CD4-positive, alpha-beta T cell treated with Interferon gamma for 1 hour (primary cell): ENCODE measurements around the gene HDAC4.

Source experiments
- DNase-seq: peaks from one replicate; pipeline ENCODE4 v3.0.0-alpha.2; 2020

Gene HDAC4

DNA sequence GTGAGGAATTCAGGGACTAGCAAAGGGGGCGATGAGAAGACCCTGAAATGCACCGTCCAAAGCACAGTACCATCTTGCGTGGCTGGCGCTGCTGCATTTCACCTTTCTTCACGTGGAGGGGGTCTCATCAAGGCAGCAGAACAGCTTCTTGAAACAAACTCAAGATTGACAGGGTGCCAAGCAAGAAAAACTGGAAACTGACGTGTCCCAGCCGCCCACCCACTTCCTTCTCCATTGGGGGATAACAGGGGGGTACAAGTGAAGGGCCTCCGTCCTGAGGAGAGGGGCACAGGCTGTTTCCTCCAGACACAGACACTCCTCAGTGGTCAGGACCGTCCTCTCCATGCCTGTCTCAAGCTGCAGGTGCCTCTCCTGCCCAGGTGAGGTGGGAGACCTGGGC, 32.5 kb downstream of the HDAC4 start:
- no peak for DNase-seq

DNA sequence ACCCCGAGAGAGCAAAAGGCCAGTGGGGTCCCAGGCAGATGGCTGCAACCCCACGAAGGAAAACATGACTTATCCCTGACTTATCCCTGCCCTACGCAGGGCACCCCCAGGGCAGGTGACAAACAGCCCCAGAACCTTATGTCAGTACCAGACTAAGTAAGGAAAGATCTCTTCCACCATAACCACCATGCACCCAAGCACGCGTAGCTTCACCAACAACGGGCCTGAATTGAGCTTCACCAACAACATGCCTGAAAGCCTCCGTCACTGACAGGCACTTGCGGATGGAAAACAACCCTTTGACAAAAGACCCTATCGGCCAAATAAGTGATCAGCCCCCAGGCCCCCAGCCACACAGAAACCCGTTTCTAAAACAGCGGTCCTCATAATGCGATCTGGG, 34.1 kb downstream of the HDAC4 start:
- DNase-seq = no peak

DNA sequence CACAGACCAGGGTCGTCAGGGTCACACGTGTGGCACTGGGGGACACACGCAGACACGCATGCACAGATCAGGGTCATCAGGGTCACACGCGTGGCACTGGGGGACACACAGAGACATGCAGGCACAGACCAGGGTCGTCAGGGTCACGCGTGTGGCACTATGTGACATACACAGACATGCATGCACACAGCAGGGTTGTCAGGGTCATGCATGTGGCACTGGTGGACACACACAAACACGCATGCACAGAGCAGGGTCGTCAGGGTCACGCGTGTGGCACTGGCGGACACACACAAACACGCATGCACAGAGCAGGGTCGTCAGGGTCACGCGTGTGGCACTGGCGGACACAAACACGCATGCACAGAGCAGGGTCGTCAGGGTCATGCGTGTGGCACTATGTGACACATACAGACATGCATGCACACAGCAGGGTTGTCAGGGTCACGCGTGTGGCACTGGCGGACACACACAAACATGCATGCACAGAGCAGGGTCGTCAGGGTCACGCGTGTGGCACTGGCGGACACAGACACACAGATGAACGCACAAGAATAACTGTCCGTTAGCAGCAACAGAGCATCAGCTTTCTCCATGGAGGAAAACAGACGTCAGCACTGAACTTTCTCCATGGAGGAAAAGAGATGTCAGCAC, 34.9 kb downstream of the HDAC4 start:
- DNase-seq = no peak

DNA sequence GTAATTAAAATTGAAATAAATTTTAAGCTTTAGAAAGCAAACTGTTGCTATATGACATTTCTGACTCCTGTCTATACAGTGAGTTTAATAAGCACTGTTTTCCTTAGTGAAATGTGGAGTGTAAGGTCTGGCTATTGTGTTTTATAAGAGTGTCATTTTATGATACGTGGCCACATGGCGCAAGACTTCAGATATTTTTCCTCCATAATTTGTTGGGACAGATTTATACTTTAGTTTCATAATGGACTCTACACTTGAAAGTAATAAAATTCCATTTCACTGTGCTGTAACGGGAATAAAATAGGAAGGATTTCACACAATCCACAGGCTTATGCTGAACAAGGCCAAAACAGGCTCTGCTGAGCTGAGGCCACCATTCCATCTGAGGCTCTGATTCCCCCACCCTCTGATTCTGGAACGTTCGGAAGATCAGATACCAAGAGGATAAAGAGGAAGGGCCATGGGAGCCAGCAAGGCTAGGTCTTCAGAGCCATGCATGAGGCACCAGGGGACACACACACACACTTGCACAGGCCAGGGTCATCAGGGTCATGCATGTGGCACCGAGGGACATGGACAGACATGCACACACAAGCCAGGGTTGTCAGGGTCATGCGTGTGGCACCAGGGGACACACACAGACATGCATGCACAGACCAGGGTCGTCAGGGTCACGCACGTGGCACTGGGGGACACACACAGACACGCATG, 35.6 kb downstream of the HDAC4 start:
- no peak for DNase-seq

DNA sequence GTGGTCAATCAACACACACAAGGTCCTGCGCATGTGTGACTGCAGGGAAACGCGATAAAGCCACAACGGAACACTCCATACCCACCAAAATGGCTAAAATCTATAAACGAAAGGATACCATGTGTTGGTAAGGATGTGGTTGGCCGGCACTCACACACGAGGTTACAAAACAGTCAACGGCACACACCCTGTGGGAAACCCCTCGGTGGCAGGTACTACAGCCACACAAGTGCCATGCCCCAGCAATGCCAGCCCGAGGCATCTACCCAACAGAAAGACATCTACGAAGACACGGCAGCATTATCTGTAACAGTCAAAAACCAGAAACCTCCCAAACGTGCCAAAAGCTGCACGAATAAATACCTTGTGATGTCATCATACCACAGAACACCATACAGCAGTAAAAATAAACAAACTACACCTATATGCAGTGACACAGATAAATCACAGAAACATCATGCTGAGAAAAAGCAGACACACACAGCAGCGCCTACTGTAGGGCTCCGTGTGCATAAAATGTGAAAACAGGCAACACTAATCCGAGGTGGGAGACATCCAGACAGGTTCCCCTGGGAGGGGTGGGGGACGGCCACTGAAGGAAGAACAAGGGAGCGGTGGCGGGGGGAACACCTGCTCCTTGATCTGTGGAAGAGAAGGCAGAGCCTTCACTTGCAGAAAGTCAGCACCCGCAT, 36.7 kb downstream of the HDAC4 start:
- DNase-seq = peak; percentile 49

DNA sequence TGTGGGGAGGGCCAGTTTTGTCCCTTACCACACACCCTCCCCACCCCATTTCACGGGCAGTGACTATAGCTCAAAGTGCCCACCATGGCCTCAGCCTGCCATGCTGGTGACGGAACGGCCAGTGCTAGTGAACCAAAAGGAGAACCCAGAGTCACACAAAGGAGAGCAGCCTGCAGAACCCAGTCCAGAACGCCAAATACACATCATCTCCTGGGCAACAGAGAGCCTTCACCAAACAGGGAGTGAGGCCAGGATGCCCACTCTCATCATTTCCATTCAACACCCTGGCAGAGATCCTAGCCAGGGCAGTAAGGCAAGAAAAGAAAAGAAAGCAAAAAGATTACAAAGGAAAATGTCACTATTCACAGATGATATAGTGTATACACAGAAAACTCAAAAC, 38.3 kb downstream of the HDAC4 start:
- no peak for DNase-seq

DNA sequence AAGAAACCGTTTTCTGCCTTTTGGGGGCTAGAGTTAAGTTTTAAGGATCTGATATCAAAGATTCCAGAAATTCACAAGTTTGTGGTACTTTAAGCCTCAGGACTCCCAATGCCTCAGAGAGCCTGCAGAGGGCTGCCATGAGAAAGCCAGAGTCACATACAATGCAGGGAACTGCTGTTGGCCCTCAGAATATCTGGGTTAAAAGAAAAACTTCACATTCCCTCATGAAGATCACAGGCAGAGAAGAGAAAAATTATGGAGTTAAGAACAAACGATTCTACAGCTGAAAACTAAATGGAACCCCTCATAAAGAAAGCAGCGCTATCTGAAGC, 39.5 kb downstream of the HDAC4 start:
- DNase-seq = no peak

DNA sequence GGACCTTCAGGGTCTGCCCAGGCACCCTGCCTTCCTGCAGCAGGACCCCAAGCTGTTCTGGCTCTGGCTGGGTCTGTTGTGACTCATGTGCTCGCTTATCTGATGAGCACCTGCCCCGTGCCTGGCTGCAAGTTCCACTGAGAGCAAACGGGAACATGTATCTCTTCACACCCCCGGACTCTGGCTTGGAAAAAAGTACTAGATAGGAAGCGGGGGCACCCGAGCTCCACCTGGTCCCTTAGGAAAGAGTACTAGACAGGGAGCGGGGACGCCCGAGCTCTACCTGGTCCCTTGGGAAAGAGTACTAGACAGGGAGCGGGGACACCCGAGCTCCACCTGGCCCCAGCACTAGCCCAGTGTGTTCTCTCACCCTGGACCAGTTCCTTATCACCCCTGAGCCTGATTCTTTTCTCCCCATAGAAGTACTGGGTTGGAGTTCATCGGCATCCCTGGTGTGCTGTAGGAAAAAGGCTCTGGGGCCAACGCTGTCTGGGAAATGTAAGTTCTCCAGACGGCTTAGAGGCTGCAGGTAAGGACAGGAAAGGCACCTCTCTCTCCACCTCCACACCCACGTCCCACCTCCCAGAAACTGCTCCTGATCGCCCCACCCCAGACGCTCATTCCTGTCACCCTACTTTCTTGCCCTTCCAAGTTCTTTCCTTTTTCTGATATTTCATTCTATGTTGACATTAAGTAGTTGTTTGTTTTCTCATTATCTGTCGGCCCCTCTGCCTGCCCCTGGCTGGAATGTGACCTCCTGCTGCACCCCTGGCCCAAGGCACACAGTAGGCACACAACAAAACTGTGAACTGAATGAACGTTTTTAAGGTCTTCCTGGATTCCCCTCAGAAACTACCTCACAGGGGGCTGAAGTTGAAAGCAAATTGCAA, 40.2 kb downstream of the HDAC4 start:
- no peak for DNase-seq

DNA sequence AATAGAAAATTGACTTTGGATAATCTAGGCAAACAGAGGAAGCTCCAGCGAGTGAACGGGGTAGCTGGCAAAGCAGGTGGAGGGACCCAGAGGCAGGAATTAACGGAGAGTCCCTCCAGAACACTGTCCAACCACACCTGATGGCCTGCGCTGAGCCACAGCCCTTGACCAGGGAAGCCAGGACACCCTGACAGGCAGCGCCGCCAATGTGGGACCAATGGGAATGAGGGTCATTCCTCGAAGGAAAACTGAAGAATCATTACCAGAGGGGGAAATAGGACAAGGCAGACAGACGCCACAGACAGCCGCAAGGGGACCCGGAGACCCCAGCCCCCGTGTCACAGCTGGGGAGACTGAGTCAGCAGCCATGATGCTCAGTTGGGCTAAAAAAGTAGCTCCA, 40.8 kb downstream of the HDAC4 start:
- DNase-seq = no peak

DNA sequence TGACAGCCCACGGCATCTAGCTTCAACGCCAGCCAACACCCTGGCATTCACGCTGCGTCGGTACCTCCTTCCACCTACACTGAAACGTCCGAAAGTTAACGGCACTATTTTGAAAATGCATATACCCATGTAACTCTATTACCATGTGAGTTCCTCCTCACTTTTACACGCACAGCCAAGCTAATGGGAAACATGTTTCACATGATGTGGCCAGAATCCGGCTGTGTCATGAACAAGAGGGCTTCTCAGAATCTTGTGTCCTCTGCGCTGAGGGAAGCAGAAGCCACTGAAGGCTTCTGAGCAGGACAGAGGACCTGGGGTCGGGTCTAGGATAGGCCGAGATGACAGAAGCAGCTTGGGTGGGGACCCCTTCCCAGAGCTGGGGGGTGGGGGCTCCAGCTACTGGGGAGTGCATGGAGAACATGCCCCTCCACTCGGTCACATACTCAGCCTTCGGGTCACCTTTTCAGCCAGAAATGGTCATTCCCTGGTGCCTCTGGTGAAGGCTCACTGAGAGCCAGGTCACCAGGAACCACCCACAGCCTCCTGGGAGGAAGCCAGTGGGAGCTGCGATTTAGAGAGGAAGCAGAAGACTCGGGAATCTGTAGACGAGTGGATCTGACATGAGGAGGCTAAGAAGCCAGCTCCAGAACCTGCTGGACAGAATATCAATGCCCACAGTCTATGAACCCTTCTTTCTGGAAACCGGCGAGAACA, 41.5 kb downstream of the HDAC4 start:
- DNase-seq = no peak

DNA sequence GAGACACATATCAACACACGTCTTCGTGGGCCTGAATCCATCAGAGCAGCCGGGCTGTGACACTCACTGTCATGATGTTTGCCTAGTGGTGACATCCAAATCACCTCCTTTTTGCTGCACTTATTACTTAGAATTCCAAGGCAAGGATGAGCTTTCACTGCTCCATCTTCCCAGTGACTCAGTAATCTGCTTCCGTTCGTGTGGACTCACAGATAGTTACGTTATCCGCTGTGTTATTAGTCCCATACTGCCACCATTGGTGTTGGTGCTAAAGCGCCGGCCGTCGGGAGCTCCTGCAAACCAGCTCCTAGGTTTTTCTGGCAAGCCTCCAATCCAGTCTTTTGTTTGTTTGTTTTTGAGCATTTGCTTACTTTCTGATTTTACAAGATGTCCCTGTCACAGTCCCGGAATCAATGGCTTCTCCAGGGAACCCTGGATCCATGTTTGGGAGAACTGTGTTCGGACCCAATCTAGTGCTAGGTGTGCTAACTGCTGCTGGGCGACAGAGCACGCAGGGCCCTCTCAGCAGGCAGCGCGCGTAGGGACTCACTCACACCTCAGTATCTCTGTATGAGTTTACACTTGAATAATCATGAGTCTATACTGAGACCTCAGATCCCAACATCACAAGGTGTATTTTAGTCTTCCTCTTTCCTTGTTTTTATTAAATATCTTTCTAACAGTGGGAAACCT, 42.6 kb downstream of the HDAC4 start:
- DNase-seq = no peak

DNA sequence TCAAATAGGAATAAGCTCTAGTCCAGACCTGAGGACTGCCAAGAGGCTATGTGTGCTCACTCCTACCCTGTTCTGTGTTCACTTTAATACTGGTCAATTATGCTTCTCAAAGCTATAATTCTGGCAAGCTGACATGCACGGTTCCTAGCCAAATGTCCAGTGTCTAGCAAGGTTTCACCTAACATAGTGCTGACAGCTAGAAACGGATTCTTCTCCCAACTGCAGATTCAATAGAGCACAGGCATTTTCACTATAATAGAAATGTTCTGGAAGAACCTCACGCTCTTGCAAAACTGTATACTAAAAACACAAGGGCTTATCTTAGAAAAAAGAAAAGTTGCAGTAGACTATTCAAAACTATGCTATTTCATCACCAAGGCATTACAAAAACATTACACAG, 45.1 kb downstream of the HDAC4 start:
- no peak for DNase-seq

DNA sequence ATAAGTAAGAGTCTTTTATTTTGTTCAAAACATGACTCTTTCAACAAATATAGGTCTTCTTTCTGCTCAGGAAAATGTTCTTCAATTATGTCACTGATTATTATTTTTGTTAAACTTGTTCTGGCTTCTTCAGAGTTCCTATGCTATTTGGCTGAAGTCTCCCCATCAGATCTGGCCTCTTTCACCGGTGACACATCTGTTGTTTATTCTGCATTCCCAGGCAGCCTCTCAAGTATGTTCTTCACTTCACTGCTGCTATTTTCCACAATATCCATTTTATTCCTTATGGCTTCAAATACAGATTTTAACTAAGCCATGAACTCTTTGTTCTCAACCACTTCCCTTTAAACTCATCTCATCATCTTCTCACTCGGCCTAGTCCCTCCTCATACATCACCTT, 45.7 kb downstream of the HDAC4 start:
- no peak for DNase-seq

DNA sequence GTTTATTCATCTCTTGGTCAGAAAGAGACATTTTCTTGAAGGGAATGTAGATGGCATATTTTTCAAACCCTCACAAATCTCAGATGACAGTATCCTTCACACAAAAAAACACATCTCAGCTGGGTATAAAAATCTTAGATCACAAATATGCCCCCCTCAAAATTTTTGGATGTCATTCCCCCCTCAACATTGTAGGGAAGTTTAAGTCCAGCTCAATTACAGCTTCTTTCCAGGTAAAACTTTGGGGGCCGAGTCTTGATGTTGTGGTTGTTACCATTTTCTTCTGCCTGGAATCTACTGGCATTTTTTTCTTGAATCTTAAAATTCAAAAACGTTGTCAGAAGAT, 46.1 kb downstream of the HDAC4 start:
- no peak for DNase-seq

DNA sequence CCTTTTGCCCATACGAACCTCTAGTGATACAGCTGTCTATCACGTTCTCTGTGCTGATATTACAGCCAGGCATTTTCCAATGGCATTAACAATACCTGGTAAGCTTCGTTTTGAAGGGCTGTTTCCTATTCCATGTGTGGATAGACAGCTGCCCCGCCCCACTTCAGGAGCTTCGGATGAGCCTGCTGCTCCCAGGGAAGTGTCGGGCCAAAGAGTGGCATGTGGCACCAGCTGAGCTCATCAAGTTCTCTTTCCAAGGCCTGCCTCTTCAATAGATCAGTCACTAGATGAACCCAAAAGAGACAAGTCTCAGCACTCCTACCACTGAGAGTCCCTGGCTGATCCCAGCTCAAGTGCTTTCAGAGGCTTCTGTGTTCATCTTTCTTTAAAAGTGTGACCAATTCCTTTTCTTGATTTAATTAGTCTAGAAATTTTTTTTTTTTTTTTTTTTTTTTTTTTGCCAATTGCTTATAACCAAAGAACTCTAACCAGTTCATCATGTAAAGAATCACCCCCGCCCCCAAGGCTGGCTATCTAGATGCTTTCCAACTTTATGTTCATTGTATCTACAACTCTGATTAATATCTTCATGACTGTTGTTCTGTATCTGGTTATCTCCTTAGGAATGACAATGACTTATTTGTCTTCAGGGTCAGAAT, 46.6 kb downstream of the HDAC4 start:
- no peak for DNase-seq

DNA sequence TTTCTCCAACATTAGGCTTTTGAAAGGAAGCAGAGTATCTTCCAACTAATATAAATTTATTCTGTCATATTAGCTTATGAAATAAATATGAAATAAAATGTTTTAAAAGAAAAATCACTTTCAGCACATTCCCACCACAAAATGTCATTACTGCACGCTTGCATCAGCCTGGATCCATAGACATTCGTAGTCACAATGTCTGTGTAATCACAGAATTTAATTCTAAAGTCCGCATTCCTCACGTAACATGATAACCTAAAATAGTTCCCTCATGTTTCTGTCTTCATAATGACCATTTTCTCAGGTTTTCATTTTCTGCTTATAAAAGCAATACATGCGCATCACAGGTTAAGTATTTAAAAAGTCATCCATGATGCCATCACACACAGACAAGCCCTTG, 47.1 kb downstream of the HDAC4 start:
- DNase-seq = no peak

DNA sequence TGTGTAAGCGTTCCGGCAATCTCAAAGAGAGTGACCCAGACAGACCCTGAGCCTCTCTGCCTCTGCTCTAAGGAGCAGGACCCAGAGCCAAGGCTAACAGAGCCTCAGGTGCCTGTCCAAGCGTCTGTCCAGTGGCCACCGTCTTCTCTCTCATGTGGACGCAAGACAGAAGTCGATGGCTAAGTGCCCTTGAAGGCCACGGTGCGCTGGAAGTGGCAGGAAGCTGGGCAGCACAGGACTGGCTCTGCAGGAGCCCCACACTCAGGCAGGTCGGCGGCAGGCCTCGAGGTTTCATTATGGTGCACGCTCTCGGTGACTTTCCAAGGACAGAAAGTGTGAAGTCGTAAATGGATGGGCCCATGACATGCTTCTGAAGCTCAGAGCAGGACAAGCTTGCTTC, 49.1 kb downstream of the HDAC4 start:
- no peak for DNase-seq

DNA sequence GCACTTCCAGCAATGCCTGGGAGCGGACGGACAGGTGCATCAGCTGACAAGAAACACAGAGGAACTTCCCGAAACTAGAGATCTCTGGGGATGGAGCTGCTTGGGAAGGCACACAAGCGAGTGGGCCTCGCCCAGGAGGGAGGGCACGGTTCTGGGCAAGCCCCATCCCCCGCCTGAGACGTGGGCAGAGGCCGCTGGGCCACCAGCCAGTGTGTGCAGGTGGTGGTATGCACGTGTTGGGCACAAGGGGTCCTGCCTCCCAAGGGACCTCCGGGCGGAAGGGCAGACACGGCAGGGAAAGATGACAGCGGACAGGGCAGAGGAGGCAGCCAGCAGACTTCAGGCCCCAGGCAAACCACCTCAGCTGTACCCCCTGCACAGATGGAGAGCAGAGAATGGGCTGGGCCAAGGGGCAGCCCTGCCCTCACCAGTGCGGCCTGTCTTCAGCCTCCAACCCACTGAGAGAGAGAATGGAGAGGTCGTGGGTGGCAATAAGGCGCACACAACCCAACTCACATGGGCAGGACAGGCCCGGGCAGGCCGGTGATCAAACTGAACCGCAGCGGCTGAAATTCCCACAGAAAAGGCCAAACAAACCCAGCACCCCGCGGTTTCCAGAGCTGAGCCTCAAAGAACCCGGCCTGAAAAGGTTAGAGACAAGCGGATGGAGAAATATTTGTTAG, 51.2 kb downstream of the HDAC4 start:
- no peak for DNase-seq

DNA sequence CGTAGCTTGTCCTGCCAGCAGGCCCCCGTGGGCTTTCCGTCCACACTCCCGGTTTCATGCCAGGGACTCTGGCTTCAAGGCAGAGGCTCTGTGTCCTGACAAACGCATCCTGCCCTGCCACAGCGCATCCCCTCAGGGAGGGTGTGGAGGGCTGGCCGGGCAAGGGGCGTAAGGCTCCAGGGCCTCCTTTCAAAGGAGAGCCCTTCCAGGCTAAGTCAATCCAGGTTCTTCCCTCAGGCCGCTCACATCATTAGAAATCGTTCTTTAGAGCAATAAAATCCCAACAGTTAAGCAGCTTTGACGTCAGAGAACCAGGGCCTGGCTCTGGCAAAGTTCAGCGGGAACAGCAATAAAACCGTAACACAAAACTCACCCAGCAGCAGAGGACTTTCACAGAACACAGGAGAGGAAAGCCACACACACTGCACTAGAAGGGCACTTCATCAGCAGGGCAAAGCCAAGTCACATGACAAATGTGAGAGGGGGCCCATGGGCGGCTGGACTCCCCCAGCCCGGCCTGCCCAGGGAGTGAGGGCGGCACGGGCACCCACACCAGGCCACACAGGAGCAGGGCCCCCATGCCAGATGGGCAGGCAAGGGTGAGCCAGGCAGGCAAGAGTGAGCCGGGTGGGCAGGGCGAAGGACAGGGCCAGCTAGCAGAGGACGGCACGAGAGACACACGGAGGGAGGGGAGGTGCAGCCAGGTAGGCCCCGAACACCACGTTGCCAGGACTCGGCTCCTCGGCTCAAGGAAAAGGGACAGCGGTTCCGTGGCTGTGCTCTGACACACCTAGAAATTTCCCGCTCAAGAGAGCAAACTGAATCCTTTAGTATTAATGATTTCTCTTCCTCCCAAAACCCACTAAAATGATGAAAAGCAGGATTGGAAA, 52.0 kb downstream of the HDAC4 start:
- no peak for DNase-seq

DNA sequence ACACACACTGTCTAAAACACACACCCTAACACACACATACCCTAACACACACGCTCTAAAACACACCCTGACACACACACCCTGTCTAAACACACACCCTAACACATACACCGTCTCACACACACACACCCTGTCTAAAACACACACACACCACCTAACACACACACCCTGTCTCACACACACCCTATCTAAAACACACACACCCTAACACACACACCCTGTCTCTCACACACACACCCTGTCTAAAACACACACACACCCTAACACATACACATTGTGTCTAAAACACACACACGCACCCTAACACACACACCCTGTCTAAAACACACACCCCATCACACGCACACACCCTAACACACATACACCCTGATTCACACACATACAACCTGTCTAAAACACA, 54.1 kb downstream of the HDAC4 start:
- DNase-seq = no peak
